SK-N-SH (cell line): Measurements from ENCODE around the gene C10orf120. TPM values are rescaled to one million over a fixed set of nuclear protein-coding genes. Genes with fewer than 3 reads are reported as not detected.

Experiments
- CTCF ChIA-PET: fragments of 300-600, 350-600 bp; formaldehyde crosslinking; extraction: SDS; loops from one replicate; lab custom pipeline; 2021; lab: Yijun Ruan, JAX
- POLR2A ChIA-PET: fragments of 350-600 bp; sonication (Branson Sonifier 250); formaldehyde crosslinking; extraction: SDS; loops from one replicate; lab custom pipeline; 2020; ENCODE audit warnings: antibody characterized with exemption, inconsistent platforms; lab: Yijun Ruan, JAX
- DNase-seq: peaks from one replicate; pipeline ENCODE4 v3.0.0; 2012
- H2AFZ ChIP-seq: fragments of 200-600 bp; sonication (generic); 2 replicates; pipeline ENCODE4 v1.8.1; 2016; ENCODE audit warnings: antibody characterized with exemption, mild to moderate bottlenecking, low read depth
- H3F3A ChIP-seq: fragments of 200-600 bp; sonication (generic); replicated peaks from 2 replicates; pipeline ENCODE3; 2016; ENCODE audit warnings: antibody characterized with exemption, mild to moderate bottlenecking; ENCODE audit not compliant: insufficient read depth
- H3K27ac ChIP-seq, 2 experiments: fragments of 200-500 bp in 1 of 2; fragments of 200-600 bp in 1 of 2; sonication (Bioruptor generic) in 1 of 2; sonication (generic), shearing (Covaris generic) in 1 of 2; 2 replicates each; pipeline versions ENCODE4 v1.5.1 to v1.6.1; 2014 to 2016; ENCODE audit warnings: low read depth in 2 of 2, inconsistent platforms in 1 of 2, low read length in 1 of 2, mild to moderate bottlenecking in 1 of 2, mixed read lengths in 1 of 2
- H3K27me3 ChIP-seq: fragments of 200-600 bp; sonication (generic), shearing (Covaris generic); 2 replicates; pipeline ENCODE4 v1.6.1; 2016; ENCODE audit warnings: mixed run types; ENCODE audit not compliant: insufficient read depth
- H3K36me3 ChIP-seq, 2 experiments: fragments of 200-500 bp in 1 of 2; fragments of 200-600 bp in 1 of 2; sonication (Bioruptor generic) in 1 of 2; sonication (generic) in 1 of 2; replicated peaks in 1 of 2; 2 replicates each; pipeline versions ENCODE3 to v1.5.1; 2014 to 2016; ENCODE audit warnings: low read length in 1 of 2, mild to moderate bottlenecking in 1 of 2; ENCODE audit not compliant: insufficient read depth in 2 of 2, control insufficient read depth in 1 of 2
- H3K4me1 ChIP-seq, 2 experiments: fragments of 200-500 bp in 1 of 2; fragments of 200-600 bp in 1 of 2; sonication (Bioruptor generic) in 1 of 2; sonication (generic), shearing (Covaris generic) in 1 of 2; 2 replicates each; pipeline versions ENCODE4 v1.5.1 to v1.6.1; 2014 to 2016; ENCODE audit warnings: low read depth in 1 of 2, low read length in 1 of 2, mixed run types in 1 of 2; ENCODE audit not compliant: insufficient read depth in 2 of 2, control insufficient read depth in 1 of 2
- H3K4me2 ChIP-seq: fragments of 200-600 bp; sonication (generic), shearing (Covaris generic); 2 replicates; pipeline ENCODE4 v1.6.1; 2017; ENCODE audit warnings: mixed run types
- H3K4me3 ChIP-seq, 2 experiments: fragments of 200-500 bp in 1 of 2; fragments of 200-600 bp in 1 of 2; sonication (Bioruptor generic) in 1 of 2; sonication (generic), shearing (Covaris generic) in 1 of 2; 2 replicates each; pipeline versions ENCODE4 v1.5.1 to v1.8.1; 2014 to 2016; ENCODE audit warnings: low read depth in 2 of 2, inconsistent platforms in 1 of 2, low read length in 1 of 2, mild to moderate bottlenecking in 1 of 2, mixed read lengths in 1 of 2, moderate library complexity in 1 of 2
- H3K79me2 ChIP-seq: fragments of 200-600 bp; sonication (generic); 2 replicates; pipeline ENCODE4 v1.8.1; 2017; ENCODE audit warnings: mild to moderate bottlenecking; ENCODE audit not compliant: insufficient read depth
- H3K9ac ChIP-seq: fragments of 200-600 bp; sonication (generic); 2 replicates; pipeline ENCODE4 v1.6.1; 2017; ENCODE audit warnings: mixed run types
- H3K9me2 ChIP-seq: fragments of 200-600 bp; sonication (generic); 2 replicates; pipeline ENCODE4 v1.6.1; 2017; ENCODE audit warnings: mixed run types
- H3K9me3 ChIP-seq: fragments of 200-600 bp; sonication (generic); 2 replicates; pipeline ENCODE4 v1.6.1; 2017; ENCODE audit warnings: mixed run types, mild to moderate bottlenecking, moderate library complexity
- H4K20me1 ChIP-seq: fragments of 200-600 bp; sonication (generic); 2 replicates; pipeline ENCODE4 v1.6.1; 2017; ENCODE audit warnings: mild to moderate bottlenecking, mixed run types; ENCODE audit not compliant: insufficient read depth
- EZH2phosphoT487 ChIP-seq: fragments of 200-600 bp; sonication (generic); IDR thresholded peaks from 2 replicates; pipeline ENCODE4 v1.6.1; 2017; ENCODE audit warnings: low read depth, mixed run types, mild to moderate bottlenecking, antibody characterized with exemption, moderate library complexity, borderline replicate concordance
- FOXM1 ChIP-seq: IDR thresholded peaks from 2 replicates; pipeline ENCODE4 v1.4.0; 2012; ENCODE audit warnings: low read depth, mild to moderate bottlenecking
- GABPA ChIP-seq: IDR thresholded peaks from 2 replicates; pipeline ENCODE4 v1.4.0; 2012; ENCODE audit warnings: low read depth, mild to moderate bottlenecking
- GATA2 ChIP-seq: sonication (generic); formaldehyde crosslinking; IDR thresholded peaks from 2 replicates; pipeline ENCODE4 v1.5.0; 2020; ENCODE audit warnings: mild to moderate bottlenecking, missing genetic modification reagents
- IRF3 ChIP-seq: fragments of 150-350 bp; IDR thresholded peaks from 2 replicates; pipeline ENCODE4 v1.6.1; 2016; ENCODE audit warnings: mild to moderate bottlenecking, low read depth, low read length
- JUND ChIP-seq: IDR thresholded peaks from 2 replicates; pipeline ENCODE4 v1.4.0; 2012
- REST ChIP-seq: IDR thresholded peaks from 2 replicates; pipeline ENCODE4 v1.6.1; 2012; ENCODE audit warnings: mild to moderate bottlenecking, low read depth, low read length, moderate library complexity
- WGBS: methylation state at CpG from one replicate; pipeline ENCODE4 v1.1.6; 2017; ENCODE audit warnings: low lambda C conversion rate; 5-methylcytosine and 5-hydroxymethylcytosine counted together
- polyA plus RNA-seq, 3 experiments: library from polyadenylated mRNA; depleted of rRNA; stranded (reverse); fragments of >200 nt; gene quantifications; 2 replicates each; pipeline ENCODE4 v1.2.3, GENCODE V29; 2012

C10orf120 gene
- polyA plus RNA-seq, 1 of the 3 experiments (the other 2 are of a cell fraction) = not detected

- TF ChIP-seq FOXM1 = no peak
- no peak for TF ChIP-seq REST
- peak; percentile 72 for TF ChIP-seq GATA2
- TF ChIP-seq GABPA = no peak
- no peaks in the 10 kb centered on the region for H3K36me3 ChIP-seq
- POLR2A ChIA-PET = interaction anchor here (0.5 kb wide), 1 partner anchor 156 kb away, joined by 4 read pairs; no protein-coding TSS in a partner anchor
- H3K79me2 ChIP-seq = no peaks in the 10 kb centered on the region
- no peak overlapping the region for H3K4me2 ChIP-seq
- CTCF ChIA-PET = interaction anchor here (1.1 to 4.6 kb wide), 5 partner anchors 25 to 375 kb away, joined by 5 to 26 read pairs (median 6); no protein-coding TSS in a partner anchor
- DNase-seq = peak; percentile 61
- no peak overlapping the region for H2AFZ ChIP-seq
- WGBS = 27% methylated on average over 5 of the region's 5 CpGs
- no peaks in the 10 kb centered on the region for H4K20me1 ChIP-seq
- H3K4me1 ChIP-seq = peaks cover 0 to 4% of the 10 kb centered on the region in 2 experiments; a peak in 1 of 4 replicates
- H3K27ac ChIP-seq = no peak overlapping the region
- no peak overlapping the region for H3K9ac ChIP-seq
- H3K4me3 ChIP-seq = no peak overlapping the region
- no peaks in the 10 kb centered on the region for H3F3A ChIP-seq
- H3K9me3 ChIP-seq = no peaks in the 10 kb centered on the region
- no peaks in the 10 kb centered on the region for H3K9me2 ChIP-seq
- no peaks in the 10 kb centered on the region; the same call in 1 of the 2 replicates for H3K27me3 ChIP-seq
Observed at GRCh38 chr10:122673731-122674130, 25.9 kb downstream of the C10orf120 start.

DNA sequence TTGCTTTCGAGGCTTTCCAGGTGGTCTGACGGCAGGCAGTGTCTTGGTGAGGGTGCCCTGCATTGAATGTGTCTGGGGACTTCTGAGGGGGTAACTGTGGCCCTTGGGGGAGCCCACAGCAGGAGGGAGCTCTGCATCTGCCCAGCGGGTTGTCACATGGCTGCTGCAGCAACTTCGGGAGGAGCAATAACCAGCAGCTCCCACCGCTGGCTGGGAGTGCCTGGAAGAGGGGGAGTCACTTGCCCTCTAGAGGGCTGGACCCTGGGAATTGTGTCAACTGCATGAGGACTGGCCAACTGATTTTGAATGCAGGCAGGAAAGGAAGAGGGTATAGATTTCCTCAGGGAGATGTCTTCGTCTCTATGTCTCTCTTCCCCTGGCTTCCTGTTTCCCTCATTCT lies 26.4 kb downstream of the C10orf120 start:
- ChIA-PET POLR2A (no interaction called here), CTCF (interaction anchor here (1.3 to 4.6 kb wide), 4 partner anchors 25 to 33 kb away, joined by 5 to 26 read pairs (median 11); no protein-coding TSS in a partner anchor)
- Histone ChIP-seq H4K20me1 (no peaks in the 10 kb centered on the region), H3K4me3 (no peak overlapping the region), H3K79me2 (no peaks in the 10 kb centered on the region), H3K4me2 (no peak overlapping the region), H2AFZ (no peak overlapping the region), H3K27ac (no peak overlapping the region), H3K9me2 (no peaks in the 10 kb centered on the region), H3K9me3 (no peaks in the 10 kb centered on the region), H3K9ac (no peak overlapping the region), H3F3A (no peaks in the 10 kb centered on the region), H3K4me1 (peaks cover 0 to 4% of the 10 kb centered on the region in 2 experiments; a peak in 1 of 4 replicates), H3K27me3 (no peaks in the 10 kb centered on the region; the same call in 1 of the 2 replicates), H3K36me3 (no peaks in the 10 kb centered on the region)
- peak; percentile 25 for DNase-seq
- no peak for TF ChIP-seq IRF3
- no peak for TF ChIP-seq EZH2phosphoT487
- TF ChIP-seq JUND = no peak
- 45% methylated on average over 5 of the region's 6 CpGs for WGBS
